NB4 (cell line): ENCODE results near the gene GCSAML.
"Not testable (repeated sequence)": the region's sequence is repeated elsewhere in the genome, so short reads cannot be mapped to it uniquely, and the experiment has no call there.

ENCODE experiments used
- CTCF ChIP-seq: IDR thresholded peaks from one replicate; pipeline ENCODE4 v1.5.1; 2012; ENCODE audit warnings: low read depth, low read length
- MYC ChIP-seq: IDR thresholded peaks from 2 replicates; pipeline ENCODE4 v1.6.1; 2011; ENCODE audit warnings: low read depth, low read length
- POLR2A ChIP-seq: IDR thresholded peaks from 2 replicates; pipeline ENCODE4 v1.6.1; 2011; ENCODE audit warnings: mild to moderate bottlenecking; ENCODE audit not compliant: insufficient read length; ENCODE audit errors: extremely low read depth

- TF ChIP-seq CTCF, POLR2A, MYC: not testable (repeated sequence)
Measured at GRCh38 chr1:247521886-247522285, 27.0 kb upstream of the GCSAML start.
